ENCODE data around the gene RNF180. TPM values are rescaled to one million over a fixed set of nuclear protein-coding genes. Genes with fewer than 3 reads are reported as not detected.

The RNF180 gene
- total RNA-seq, 1 donor from 2014 or later = 11.2 TPM

DNA sequence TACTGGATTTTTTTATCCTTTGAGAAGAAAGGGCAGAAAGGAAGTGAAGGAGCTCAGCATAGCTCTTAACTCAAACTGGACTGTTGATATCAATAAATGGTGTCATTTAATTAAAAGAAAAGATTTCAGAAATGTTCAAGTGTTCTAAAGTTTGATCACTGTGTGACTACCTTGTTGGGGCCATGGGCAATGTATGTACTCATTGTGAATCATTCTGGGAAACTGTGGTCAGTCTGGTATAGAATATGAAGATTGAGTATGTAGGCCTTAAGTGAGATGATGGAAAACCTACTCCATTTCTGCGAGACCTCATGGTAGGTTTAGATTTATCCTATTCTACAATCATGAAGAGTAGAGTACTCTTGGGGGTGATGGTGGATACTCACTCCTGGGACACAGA is 175.7 kb downstream of the RNF180 start:
- Mint-ChIP-seq H3K4me3 (ENCODE audit: low read depth) (no peak overlapping the region), H3K27me3 (no peaks in the 10 kb centered on the region), H3K4me1 (ENCODE audit: low read depth) (no peaks in the 10 kb centered on the region), H3K9me3 (ENCODE audit: low read depth) (no peaks in the 10 kb centered on the region), H3K27ac (no peak overlapping the region), H3K36me3 (ENCODE audit: insufficient read depth) (no peaks in the 10 kb centered on the region)
- TF ChIP-seq, protein P1, sequence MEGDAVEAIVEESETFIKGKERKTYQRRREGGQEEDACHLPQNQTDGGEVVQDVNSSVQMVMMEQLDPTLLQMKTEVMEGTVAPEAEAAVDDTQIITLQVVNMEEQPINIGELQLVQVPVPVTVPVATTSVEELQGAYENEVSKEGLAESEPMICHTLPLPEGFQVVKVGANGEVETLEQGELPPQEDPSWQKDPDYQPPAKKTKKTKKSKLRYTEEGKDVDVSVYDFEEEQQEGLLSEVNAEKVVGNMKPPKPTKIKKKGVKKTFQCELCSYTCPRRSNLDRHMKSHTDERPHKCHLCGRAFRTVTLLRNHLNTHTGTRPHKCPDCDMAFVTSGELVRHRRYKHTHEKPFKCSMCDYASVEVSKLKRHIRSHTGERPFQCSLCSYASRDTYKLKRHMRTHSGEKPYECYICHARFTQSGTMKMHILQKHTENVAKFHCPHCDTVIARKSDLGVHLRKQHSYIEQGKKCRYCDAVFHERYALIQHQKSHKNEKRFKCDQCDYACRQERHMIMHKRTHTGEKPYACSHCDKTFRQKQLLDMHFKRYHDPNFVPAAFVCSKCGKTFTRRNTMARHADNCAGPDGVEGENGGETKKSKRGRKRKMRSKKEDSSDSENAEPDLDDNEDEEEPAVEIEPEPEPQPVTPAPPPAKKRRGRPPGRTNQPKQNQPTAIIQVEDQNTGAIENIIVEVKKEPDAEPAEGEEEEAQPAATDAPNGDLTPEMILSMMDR (IDR thresholded peaks at IDR 0.05; ENCODE audit: unreplicated experiment) = no peak
- no peak for DNase-seq (ENCODE audit: low spot score, unreplicated experiment)

- H3K4me1 Mint-ChIP-seq (ENCODE audit: low read depth) = no peaks in the 10 kb centered on the region
- DNase-seq (ENCODE audit: low spot score, unreplicated experiment) = no peak
- TF ChIP-seq, protein P1 (IDR thresholded peaks at IDR 0.05; ENCODE audit: unreplicated experiment) = no peak
- H3K27ac Mint-ChIP-seq = no peak overlapping the region
- H3K9me3 Mint-ChIP-seq (ENCODE audit: low read depth) = no peaks in the 10 kb centered on the region
- H3K36me3 Mint-ChIP-seq (ENCODE audit: insufficient read depth) = no peaks in the 10 kb centered on the region
- no peak overlapping the region for H3K4me3 Mint-ChIP-seq (ENCODE audit: low read depth)
- H3K27me3 Mint-ChIP-seq = no peaks in the 10 kb centered on the region
Measured at GRCh38 chr5:64344501-64344900, 178.9 kb downstream of the RNF180 start.

DNA sequence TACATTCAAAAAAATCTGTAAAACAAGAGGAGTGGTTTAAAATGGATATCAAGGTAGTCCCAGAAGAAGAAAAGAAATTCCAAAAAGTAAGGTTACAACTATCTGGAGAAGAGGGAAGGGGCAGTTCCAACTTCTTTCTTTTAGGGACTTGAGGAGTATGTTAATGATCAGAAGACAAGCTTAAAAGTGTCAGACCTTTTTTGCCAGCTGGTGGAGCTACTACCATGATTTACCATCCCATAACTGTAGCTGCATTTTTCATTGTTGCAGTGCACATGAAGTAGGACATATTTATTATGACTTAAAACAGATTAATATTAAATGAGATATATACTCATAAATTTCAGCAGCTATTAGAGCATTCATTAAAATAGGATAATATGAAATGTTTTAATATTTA is 181.7 kb downstream of the RNF180 start:
- DNase-seq (ENCODE audit: low spot score, unreplicated experiment) = no peak
- TF ChIP-seq, protein P1 (IDR thresholded peaks at IDR 0.05; ENCODE audit: unreplicated experiment) = peak; percentile 9
- Mint-ChIP-seq H3K4me1 (ENCODE audit: low read depth) (no peaks in the 10 kb centered on the region), H3K36me3 (ENCODE audit: insufficient read depth) (no peaks in the 10 kb centered on the region), H3K4me3 (ENCODE audit: low read depth) (no peak overlapping the region), H3K27ac (no peak overlapping the region), H3K9me3 (ENCODE audit: low read depth) (peaks cover 6% of the 10 kb centered on the region), H3K27me3 (no peaks in the 10 kb centered on the region)

- no peaks in the 10 kb centered on the region for H3K27me3 Mint-ChIP-seq
- TF ChIP-seq, protein P1 (IDR thresholded peaks at IDR 0.05; ENCODE audit: unreplicated experiment) = no peak
- peaks cover 26% of the 10 kb centered on the region for H3K9me3 Mint-ChIP-seq (ENCODE audit: low read depth)
- no peaks in the 10 kb centered on the region for H3K36me3 Mint-ChIP-seq (ENCODE audit: insufficient read depth)
- H3K27ac Mint-ChIP-seq = no peak overlapping the region
- no peak overlapping the region for H3K4me3 Mint-ChIP-seq (ENCODE audit: low read depth)
- no peaks in the 10 kb centered on the region for H3K4me1 Mint-ChIP-seq (ENCODE audit: low read depth)
- no peak for DNase-seq (ENCODE audit: low spot score, unreplicated experiment)
Measured at GRCh38 chr5:64364426-64364825, 198.8 kb downstream of the RNF180 start.

GRCh38 chr5:64384765-64385164 is 219.1 kb downstream of the RNF180 start:
- Mint-ChIP-seq H3K4me3 (ENCODE audit: low read depth) (no peak overlapping the region), H3K36me3 (ENCODE audit: insufficient read depth) (no peaks in the 10 kb centered on the region), H3K27me3 (no peaks in the 10 kb centered on the region), H3K9me3 (ENCODE audit: low read depth) (no peaks in the 10 kb centered on the region), H3K27ac (no peak overlapping the region), H3K4me1 (ENCODE audit: low read depth) (no peaks in the 10 kb centered on the region)
- TF ChIP-seq, protein P1 (IDR thresholded peaks at IDR 0.05; ENCODE audit: unreplicated experiment) = peak; percentile 45
- no peak for DNase-seq (ENCODE audit: low spot score, unreplicated experiment)

Data from progenitor cell of endocrine pancreas (in vitro differentiated cells).